ENCODE data around the gene THRA.

DNA sequence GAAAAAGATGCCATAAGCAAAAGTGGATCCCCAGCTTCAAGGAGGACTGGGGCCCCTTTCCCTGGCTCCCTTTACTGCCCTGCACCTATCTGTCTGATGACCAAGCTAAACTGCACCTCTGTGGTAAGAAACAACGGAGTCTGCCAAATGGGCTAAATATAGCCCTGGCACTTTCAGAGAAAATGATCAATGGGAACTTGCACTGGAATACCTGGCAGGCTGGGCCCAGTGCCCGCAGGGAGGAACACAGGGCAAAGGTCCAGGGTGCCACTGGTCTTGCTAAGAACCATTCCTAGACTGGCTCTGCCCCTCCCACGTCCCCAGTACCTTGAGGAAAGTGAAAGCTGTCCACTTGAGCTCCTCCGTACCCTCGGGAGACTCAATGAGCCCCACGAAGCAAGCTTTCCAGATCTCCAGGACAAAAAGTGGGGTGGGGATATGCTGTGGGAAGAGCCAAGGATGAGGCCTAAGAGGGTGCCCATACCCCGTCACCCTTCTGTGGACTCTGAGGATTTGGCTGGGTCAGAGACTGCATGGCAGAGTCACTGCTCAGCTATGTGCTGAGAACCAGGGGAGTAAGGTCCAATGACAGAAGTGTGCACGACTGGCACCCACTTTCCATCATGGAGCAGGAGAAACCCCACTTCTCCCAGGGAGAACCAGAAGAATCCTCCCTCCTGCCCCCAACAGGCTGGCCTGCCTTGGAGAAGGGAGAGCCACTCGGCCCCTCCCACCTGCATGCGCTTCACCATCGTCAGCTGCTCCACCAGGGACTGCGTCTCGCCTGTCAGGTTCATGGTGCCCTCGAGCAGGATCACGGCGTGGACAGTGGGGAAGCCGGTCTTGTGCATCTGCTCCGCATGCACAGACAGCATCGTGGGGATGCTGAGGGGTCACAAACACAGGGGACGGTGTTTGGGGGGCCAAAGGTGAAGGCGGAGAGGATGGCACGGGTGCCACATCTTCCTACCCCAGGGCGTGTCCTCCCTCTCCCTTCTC, 30.1 kb upstream of the THRA start:
- TF ChIP-seq, protein P1, sequence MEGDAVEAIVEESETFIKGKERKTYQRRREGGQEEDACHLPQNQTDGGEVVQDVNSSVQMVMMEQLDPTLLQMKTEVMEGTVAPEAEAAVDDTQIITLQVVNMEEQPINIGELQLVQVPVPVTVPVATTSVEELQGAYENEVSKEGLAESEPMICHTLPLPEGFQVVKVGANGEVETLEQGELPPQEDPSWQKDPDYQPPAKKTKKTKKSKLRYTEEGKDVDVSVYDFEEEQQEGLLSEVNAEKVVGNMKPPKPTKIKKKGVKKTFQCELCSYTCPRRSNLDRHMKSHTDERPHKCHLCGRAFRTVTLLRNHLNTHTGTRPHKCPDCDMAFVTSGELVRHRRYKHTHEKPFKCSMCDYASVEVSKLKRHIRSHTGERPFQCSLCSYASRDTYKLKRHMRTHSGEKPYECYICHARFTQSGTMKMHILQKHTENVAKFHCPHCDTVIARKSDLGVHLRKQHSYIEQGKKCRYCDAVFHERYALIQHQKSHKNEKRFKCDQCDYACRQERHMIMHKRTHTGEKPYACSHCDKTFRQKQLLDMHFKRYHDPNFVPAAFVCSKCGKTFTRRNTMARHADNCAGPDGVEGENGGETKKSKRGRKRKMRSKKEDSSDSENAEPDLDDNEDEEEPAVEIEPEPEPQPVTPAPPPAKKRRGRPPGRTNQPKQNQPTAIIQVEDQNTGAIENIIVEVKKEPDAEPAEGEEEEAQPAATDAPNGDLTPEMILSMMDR (conservative IDR thresholded peaks at IDR 0.05) = no peak
- TF ChIP-seq ZFX (IDR thresholded peaks at IDR 0.05) = no peak

Measured in C4-2B (cell line).